ENCODE measurements around the gene COX20. TPM values are rescaled to one million over a fixed set of nuclear protein-coding genes. Genes with fewer than 3 reads are reported as not detected.

Gene COX20
- total RNA-seq, 1 donor from 2014 or later, result 10.4 TPM

Other genes with a start within 250 kb of the COX20 start
- 47.0 TPM for gene DESI2, start 182.5 kb upstream of the COX20 start, total RNA-seq
- gene HNRNPU, start 28.9 kb downstream of the COX20 start, total RNA-seq, result 342 TPM